Measurements from ENCODE around the gene RBP5. TPM values are rescaled to one million over a fixed set of nuclear protein-coding genes. Genes with fewer than 3 reads are reported as not detected.

RBP5 gene
- total and polyA plus RNA-seq, 9 of the 15 experiments (the other 6 are each of a cell fraction or from before 2014, with no cell fraction given), result 8.6 to 22.5 (median 11.4) TPM

DNA sequence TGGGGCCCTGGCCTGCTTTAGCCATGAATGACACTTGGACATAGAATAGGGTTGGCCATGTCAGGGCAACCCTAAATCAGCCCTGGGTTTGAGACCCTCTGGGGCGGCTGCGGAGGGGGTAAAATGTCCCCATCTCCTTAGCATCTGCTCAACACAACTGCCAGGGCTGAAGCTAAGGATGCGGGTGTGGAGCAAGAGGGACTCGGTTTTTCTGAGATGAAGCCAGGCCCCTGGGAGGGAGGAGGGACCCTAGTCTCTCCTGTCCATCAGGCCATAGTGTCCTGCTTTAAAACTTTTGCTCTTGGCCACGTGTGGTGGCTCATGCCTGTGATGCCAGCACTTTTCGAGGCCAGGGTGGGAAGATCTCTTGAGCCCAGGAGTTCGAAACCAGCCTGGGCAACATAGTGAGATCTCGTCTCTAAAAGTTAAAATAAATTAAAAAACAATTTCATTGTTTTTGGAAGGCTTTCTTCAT is 35.7 kb downstream of the RBP5 start:
- 41% methylated on average over 4 of the region's 8 CpGs for WGBS (ENCODE audit: insufficient coverage, low coverage, missing lambda C conversion rate)
- TF ChIP-seq OTX1 (CRISPR knock-in tag; IDR thresholded peaks at IDR 0.05), result no peak
- TF ChIP-seq, protein P1, sequence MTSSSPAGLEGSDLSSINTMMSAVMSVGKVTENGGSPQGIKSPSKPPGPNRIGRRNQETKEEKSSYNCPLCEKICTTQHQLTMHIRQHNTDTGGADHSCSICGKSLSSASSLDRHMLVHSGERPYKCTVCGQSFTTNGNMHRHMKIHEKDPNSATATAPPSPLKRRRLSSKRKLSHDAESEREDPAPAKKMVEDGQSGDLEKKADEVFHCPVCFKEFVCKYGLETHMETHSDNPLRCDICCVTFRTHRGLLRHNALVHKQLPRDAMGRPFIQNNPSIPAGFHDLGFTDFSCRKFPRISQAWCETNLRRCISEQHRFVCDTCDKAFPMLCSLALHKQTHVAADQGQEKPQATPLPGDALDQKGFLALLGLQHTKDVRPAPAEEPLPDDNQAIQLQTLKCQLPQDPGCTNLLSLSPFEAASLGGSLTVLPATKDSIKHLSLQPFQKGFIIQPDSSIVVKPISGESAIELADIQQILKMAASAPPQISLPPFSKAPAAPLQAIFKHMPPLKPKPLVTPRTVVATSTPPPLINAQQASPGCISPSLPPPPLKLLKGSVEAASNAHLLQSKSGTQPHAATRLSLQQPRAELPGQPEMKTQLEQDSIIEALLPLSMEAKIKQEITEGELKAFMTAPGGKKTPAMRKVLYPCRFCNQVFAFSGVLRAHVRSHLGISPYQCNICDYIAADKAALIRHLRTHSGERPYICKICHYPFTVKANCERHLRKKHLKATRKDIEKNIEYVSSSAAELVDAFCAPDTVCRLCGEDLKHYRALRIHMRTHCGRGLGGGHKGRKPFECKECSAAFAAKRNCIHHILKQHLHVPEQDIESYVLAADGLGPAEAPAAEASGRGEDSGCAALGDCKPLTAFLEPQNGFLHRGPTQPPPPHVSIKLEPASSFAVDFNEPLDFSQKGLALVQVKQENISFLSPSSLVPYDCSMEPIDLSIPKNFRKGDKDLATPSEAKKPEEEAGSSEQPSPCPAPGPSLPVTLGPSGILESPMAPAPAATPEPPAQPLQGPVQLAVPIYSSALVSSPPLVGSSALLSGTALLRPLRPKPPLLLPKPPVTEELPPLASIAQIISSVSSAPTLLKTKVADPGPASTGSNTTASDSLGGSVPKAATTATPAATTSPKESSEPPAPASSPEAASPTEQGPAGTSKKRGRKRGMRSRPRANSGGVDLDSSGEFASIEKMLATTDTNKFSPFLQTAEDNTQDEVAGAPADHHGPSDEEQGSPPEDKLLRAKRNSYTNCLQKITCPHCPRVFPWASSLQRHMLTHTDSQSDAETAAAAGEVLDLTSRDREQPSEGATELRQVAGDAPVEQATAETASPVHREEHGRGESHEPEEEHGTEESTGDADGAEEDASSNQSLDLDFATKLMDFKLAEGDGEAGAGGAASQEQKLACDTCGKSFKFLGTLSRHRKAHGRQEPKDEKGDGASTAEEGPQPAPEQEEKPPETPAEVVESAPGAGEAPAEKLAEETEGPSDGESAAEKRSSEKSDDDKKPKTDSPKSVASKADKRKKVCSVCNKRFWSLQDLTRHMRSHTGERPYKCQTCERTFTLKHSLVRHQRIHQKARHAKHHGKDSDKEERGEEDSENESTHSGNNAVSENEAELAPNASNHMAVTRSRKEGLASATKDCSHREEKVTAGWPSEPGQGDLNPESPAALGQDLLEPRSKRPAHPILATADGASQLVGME (CRISPR knock-in tag; IDR thresholded peaks at IDR 0.05), result no peak
- TF ChIP-seq TAF7 (tag; IDR thresholded peaks at IDR 0.05), result no peak
- no peak for TF ChIP-seq TBP (optimal IDR thresholded peaks at IDR 0.05; ENCODE audit: low read depth, low read length)
- TF ChIP-seq, protein P2, sequence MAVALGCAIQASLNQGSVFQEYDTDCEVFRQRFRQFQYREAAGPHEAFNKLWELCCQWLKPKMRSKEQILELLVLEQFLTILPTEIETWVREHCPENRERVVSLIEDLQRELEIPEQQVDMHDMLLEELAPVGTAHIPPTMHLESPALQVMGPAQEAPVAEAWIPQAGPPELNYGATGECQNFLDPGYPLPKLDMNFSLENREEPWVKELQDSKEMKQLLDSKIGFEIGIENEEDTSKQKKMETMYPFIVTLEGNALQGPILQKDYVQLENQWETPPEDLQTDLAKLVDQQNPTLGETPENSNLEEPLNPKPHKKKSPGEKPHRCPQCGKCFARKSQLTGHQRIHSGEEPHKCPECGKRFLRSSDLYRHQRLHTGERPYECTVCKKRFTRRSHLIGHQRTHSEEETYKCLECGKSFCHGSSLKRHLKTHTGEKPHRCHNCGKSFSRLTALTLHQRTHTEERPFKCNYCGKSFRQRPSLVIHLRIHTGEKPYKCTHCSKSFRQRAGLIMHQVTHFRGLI (CRISPR knock-in tag; IDR thresholded peaks at IDR 0.05), result no peak
- TF ChIP-seq, protein P3, sequence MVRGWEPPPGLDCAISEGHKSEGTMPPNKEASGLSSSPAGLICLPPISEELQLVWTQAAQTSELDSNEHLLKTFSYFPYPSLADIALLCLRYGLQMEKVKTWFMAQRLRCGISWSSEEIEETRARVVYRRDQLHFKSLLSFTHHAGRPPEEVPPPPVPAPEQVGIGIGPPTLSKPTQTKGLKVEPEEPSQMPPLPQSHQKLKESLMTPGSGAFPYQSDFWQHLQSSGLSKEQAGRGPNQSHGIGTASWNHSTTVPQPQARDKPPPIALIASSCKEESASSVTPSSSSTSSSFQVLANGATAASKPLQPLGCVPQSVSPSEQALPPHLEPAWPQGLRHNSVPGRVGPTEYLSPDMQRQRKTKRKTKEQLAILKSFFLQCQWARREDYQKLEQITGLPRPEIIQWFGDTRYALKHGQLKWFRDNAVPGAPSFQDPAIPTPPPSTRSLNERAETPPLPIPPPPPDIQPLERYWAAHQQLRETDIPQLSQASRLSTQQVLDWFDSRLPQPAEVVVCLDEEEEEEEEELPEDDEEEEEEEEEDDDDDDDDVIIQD (CRISPR knock-in tag; IDR thresholded peaks at IDR 0.05), result no peak
- TF ChIP-seq, protein P4, sequence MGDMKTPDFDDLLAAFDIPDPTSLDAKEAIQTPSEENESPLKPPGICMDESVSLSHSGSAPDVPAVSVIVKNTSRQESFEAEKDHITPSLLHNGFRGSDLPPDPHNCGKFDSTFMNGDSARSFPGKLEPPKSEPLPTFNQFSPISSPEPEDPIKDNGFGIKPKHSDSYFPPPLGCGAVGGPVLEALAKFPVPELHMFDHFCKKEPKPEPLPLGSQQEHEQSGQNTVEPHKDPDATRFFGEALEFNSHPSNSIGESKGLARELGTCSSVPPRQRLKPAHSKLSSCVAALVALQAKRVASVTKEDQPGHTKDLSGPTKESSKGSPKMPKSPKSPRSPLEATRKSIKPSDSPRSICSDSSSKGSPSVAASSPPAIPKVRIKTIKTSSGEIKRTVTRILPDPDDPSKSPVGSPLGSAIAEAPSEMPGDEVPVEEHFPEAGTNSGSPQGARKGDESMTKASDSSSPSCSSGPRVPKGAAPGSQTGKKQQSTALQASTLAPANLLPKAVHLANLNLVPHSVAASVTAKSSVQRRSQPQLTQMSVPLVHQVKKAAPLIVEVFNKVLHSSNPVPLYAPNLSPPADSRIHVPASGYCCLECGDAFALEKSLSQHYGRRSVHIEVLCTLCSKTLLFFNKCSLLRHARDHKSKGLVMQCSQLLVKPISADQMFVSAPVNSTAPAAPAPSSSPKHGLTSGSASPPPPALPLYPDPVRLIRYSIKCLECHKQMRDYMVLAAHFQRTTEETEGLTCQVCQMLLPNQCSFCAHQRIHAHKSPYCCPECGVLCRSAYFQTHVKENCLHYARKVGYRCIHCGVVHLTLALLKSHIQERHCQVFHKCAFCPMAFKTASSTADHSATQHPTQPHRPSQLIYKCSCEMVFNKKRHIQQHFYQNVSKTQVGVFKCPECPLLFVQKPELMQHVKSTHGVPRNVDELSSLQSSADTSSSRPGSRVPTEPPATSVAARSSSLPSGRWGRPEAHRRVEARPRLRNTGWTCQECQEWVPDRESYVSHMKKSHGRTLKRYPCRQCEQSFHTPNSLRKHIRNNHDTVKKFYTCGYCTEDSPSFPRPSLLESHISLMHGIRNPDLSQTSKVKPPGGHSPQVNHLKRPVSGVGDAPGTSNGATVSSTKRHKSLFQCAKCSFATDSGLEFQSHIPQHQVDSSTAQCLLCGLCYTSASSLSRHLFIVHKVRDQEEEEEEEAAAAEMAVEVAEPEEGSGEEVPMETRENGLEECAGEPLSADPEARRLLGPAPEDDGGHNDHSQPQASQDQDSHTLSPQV (IDR thresholded peaks at IDR 0.05), result no peak
- no peak for TF ChIP-seq HNRNPK (IDR thresholded peaks at IDR 0.05; ENCODE audit: low read depth, low read length, poor library complexity, severe bottlenecking)

More for the DNA sequence above, 35.7 kb downstream of the RBP5 start:
- in situ Hi-C loops (cut with MboI), result no loop called here
- Histone ChIP-seq H3K79me2 (ENCODE audit: control insufficient read depth, insufficient read depth, low read length) (no peaks in the 10 kb centered on the region), H3K4me3 (no peak overlapping the region), H4K20me1 (replicated peaks; ENCODE audit: control insufficient read depth, insufficient read depth, low read length) (no peaks in the 10 kb centered on the region), H3K27ac (ENCODE audit: extremely low read depth, low read depth, low read length) (no peak overlapping the region), H3K9ac (ENCODE audit: insufficient read depth in 1 of 2, low read depth in 2 of 2, low read length in 2 of 2) (no peak overlapping the region), H3K27me3 (ENCODE audit: control insufficient read depth in 2 of 2, insufficient read depth in 2 of 2, low read length in 2 of 2) (no peaks in the 10 kb centered on the region; a peak in 1 of 5 replicates), H3K4me1 (replicated peaks in 1 of 2; ENCODE audit: control insufficient read depth in 2 of 2, insufficient read depth in 2 of 2, low read length in 2 of 2) (peaks cover 6 to 24% of the 10 kb centered on the region in 2 experiments; a peak in 3 of 5 replicates), H3K9me3 (replicated peaks; ENCODE audit: control insufficient read depth, insufficient read depth, low read depth, low read length) (no peaks in the 10 kb centered on the region), H3K9me1 (ENCODE audit: control insufficient read depth, insufficient read depth, low read length) (no peaks in the 10 kb centered on the region), H3K4me2 (ENCODE audit: insufficient read depth, low read length) (no peak overlapping the region), H3K36me3 (ENCODE audit: control insufficient read depth, insufficient read depth, low read length) (no peaks in the 10 kb centered on the region), H2AFZ (ENCODE audit: low read depth, low read length) (no peak overlapping the region)
- ATAC-seq (no peak; the same call in 2 of the 3 replicates), DNase-seq (ENCODE audit: extremely low read depth in 1 of 4, low spot score in 3 of 4) (no peak), FAIRE-seq (no peak)
- ChIA-PET CTCF (ENCODE audit: low intra/inter-chr PET ratio) (interaction anchor here (0.6 to 1.5 kb wide), 4 partner anchors 9 to 148 kb away, joined by 3 to 7 read pairs (median 4); partner anchors contain the start of genes C12orf57 and C1S), POLR2A (interaction anchor here (0.6 to 2.1 kb wide), 3 partner anchors 15 to 148 kb away, joined by 3 to 8 read pairs (median 6); no protein-coding TSS in a partner anchor)
- intact Hi-C loops (cut with micrococcal nuclease), result loop anchor here (2.0 kb wide), 2 partner anchors 16 to 32 kb away; partner anchors contain the start of genes C1RL and C1S
- BruUV-seq (replicated peaks), result no TSS peak
